GM06990 (cell line): ENCODE data around the gene PLPP1.
A peak's percentile ranks its signal among the peaks of the same experiment; 100 is the strongest.

Experiments used
- DNase-seq: peaks from one replicate; pipeline ENCODE4 v3.0.0-alpha.2; 2011; ENCODE audit not compliant: insufficient read length; ENCODE audit errors: extremely low read depth
- H3K27me3 ChIP-seq: replicated peaks from 2 replicates; pipeline ENCODE4 v1.6.0; 2011; ENCODE audit warnings: low read length; ENCODE audit not compliant: control insufficient read depth, insufficient read depth
- H3K36me3 ChIP-seq: 2 replicates; pipeline ENCODE4 v1.5.1; 2011; ENCODE audit warnings: low read length; ENCODE audit not compliant: control insufficient read depth, insufficient read depth
- H3K4me3 ChIP-seq: replicated peaks from 2 replicates; pipeline ENCODE4 v1.5.1; 2011; ENCODE audit warnings: low read depth, mild to moderate bottlenecking, control low read depth, low read length
- TF ChIP-seq, protein P1 (sequence below): IDR thresholded peaks from 2 replicates; pipeline ENCODE4 v1.5.1; 2011; ENCODE audit warnings: low read length, control low read depth, mild to moderate bottlenecking, inconsistent platforms; ENCODE audit not compliant: insufficient read depth, poor library complexity, severe bottlenecking

The PLPP1 gene

DNA sequence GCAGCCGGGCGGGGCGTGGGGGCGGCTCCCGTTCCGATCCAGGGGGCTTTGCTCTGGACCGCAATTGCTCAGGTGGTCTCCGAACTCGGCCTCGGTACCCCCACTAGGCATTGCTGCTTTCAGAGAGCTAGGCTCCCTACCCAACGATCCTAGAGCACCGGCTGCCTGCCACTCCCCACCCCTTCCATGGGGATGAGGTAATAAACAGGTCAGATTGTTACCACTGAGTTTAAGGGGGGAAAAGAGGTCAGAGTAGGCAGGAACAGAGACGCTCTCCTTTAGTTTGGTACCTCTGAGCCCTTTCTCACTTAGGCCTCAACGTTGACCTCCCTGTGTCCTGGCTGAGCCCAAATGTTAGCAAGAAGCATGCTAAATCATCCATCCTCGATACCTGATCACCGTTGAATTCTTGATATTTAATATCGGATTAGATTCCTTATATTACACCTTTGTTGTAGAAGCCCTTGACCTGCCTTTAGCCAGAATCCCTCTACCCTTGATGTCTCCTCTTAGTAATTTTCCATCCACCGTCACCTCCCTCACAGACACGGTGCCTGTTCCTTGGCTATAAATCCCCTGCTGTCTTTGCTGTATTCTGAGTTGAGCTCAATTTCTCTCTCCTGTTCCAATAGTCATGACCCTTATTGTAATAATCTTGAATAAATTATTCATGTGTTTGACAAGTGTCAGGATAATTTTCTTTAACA is 588 bp upstream of the PLPP1 start:
- Histone ChIP-seq H3K36me3 (no peaks in the 10 kb centered on the region), H3K27me3 (no peaks in the 10 kb centered on the region), H3K4me3 (peak overlapping the region; percentile 85)
- no peak for DNase-seq
- TF ChIP-seq, protein P1, sequence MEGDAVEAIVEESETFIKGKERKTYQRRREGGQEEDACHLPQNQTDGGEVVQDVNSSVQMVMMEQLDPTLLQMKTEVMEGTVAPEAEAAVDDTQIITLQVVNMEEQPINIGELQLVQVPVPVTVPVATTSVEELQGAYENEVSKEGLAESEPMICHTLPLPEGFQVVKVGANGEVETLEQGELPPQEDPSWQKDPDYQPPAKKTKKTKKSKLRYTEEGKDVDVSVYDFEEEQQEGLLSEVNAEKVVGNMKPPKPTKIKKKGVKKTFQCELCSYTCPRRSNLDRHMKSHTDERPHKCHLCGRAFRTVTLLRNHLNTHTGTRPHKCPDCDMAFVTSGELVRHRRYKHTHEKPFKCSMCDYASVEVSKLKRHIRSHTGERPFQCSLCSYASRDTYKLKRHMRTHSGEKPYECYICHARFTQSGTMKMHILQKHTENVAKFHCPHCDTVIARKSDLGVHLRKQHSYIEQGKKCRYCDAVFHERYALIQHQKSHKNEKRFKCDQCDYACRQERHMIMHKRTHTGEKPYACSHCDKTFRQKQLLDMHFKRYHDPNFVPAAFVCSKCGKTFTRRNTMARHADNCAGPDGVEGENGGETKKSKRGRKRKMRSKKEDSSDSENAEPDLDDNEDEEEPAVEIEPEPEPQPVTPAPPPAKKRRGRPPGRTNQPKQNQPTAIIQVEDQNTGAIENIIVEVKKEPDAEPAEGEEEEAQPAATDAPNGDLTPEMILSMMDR, result no peak

- no peak for DNase-seq
- Histone ChIP-seq H3K4me3 (peak overlapping the region; percentile 85), H3K36me3 (no peaks in the 10 kb centered on the region), H3K27me3 (no peaks in the 10 kb centered on the region)
- TF ChIP-seq, protein P1, result no peak
These were observed 986 bp downstream of the PLPP1 start for GRCh38 chr5:55533521-55534435.

- Histone ChIP-seq H3K4me3 (no peak overlapping the region), H3K27me3 (no peaks in the 10 kb centered on the region), H3K36me3 (no peaks in the 10 kb centered on the region)
- no peak for DNase-seq
- TF ChIP-seq, protein P1, result no peak
These were observed 4.1 kb downstream of the PLPP1 start for GRCh38 chr5:55530669-55531068.

DNA sequence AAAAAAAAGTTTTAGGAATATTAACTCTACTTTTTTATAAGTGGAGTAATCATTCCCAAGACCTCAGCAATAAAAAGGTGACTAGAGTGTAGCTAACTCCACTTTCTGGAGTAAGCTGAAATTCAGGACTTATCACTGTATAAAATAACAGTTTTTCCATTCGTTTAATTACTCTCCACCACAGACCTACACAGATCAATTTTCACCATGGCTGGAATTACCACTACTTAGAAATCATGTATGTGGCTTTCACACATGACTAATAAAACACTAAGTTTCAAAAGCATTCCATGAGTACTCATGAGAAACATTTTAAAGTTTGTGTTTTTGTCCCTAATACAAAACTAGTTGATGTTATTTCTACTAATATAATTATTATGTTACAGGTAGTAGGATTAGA is 9.9 kb downstream of the PLPP1 start:
- H3K4me3 ChIP-seq, result no peak overlapping the region
- no peak for DNase-seq

GRCh38 chr5:55523293-55523692 is 11.5 kb downstream of the PLPP1 start:
- H3K4me3 ChIP-seq, result no peak overlapping the region
- DNase-seq, result no peak
- H3K36me3 ChIP-seq, result no peaks in the 10 kb centered on the region
- TF ChIP-seq, protein P1, result no peak
- H3K27me3 ChIP-seq, result no peaks in the 10 kb centered on the region

More for the DNA sequence above, 9.9 kb downstream of the PLPP1 start:
- no peaks in the 10 kb centered on the region for H3K36me3 ChIP-seq
- TF ChIP-seq, protein P1, result no peak
- no peaks in the 10 kb centered on the region for H3K27me3 ChIP-seq
